ENCODE data around the gene BRINP3.

- TF ChIP-seq ZNF311 (tag by site-specific recombination; IDR thresholded peaks at IDR 0.05; ENCODE audit: borderline replicate concordance) (no peak), KLF7 (tag by site-specific recombination; IDR thresholded peaks at IDR 0.05; ENCODE audit: borderline replicate concordance) (no peak), ZNF776 (tag by site-specific recombination; IDR thresholded peaks at IDR 0.05; ENCODE audit: borderline replicate concordance) (no peak), MEIS1 (CRISPR knock-in tag; IDR thresholded peaks at IDR 0.05; ENCODE audit: borderline replicate concordance) (no peak), CTCF (tag by site-specific recombination; IDR thresholded peaks at IDR 0.05) (no peak), RBAK (tag by site-specific recombination; IDR thresholded peaks at IDR 0.05) (no peak), ZNF548 (tag by site-specific recombination; IDR thresholded peaks at IDR 0.05) (no peak), ZFP41 (tag by site-specific recombination; IDR thresholded peaks at IDR 0.05; ENCODE audit: borderline replicate concordance) (no peak), KLF1 (tag by site-specific recombination; IDR thresholded peaks at IDR 0.05) (no peak), ZNF660 (tag by site-specific recombination; IDR thresholded peaks at IDR 0.05) (no peak), WT1 (tag by site-specific recombination; IDR thresholded peaks at IDR 0.05) (no peak)
- TF ChIP-seq, protein P1, sequence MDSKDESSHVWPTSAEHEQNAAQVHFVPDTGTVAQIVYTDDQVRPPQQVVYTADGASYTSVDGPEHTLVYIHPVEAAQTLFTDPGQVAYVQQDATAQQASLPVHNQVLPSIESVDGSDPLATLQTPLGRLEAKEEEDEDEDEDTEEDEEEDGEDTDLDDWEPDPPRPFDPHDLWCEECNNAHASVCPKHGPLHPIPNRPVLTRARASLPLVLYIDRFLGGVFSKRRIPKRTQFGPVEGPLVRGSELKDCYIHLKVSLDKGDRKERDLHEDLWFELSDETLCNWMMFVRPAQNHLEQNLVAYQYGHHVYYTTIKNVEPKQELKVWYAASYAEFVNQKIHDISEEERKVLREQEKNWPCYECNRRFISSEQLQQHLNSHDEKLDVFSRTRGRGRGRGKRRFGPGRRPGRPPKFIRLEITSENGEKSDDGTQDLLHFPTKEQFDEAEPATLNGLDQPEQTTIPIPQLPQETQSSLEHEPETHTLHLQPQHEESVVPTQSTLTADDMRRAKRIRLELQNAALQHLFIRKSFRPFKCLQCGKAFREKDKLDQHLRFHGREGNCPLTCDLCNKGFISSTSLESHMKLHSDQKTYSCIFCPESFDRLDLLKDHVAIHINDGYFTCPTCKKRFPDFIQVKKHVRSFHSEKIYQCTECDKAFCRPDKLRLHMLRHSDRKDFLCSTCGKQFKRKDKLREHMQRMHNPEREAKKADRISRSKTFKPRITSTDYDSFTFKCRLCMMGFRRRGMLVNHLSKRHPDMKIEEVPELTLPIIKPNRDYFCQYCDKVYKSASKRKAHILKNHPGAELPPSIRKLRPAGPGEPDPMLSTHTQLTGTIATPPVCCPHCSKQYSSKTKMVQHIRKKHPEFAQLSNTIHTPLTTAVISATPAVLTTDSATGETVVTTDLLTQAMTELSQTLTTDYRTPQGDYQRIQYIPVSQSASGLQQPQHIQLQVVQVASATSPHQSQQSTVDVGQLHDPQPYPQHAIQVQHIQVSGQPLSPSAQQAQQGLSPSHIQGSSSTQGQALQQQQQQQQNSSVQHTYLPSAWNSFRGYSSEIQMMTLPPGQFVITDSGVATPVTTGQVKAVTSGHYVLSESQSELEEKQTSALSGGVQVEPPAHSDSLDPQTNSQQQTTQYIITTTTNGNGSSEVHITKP (tag by site-specific recombination; IDR thresholded peaks at IDR 0.05): no peak
- TF ChIP-seq, protein P2, sequence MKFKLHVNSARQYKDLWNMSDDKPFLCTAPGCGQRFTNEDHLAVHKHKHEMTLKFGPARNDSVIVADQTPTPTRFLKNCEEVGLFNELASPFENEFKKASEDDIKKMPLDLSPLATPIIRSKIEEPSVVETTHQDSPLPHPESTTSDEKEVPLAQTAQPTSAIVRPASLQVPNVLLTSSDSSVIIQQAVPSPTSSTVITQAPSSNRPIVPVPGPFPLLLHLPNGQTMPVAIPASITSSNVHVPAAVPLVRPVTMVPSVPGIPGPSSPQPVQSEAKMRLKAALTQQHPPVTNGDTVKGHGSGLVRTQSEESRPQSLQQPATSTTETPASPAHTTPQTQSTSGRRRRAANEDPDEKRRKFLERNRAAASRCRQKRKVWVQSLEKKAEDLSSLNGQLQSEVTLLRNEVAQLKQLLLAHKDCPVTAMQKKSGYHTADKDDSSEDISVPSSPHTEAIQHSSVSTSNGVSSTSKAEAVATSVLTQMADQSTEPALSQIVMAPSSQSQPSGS (tag by site-specific recombination; IDR thresholded peaks at IDR 0.05; ENCODE audit: low read depth): no peak
Observed at GRCh38 chr1:190262538-190262937, 215.1 kb downstream of the BRINP3 start.

Data from HEK293 (cell line).